Measurements from ENCODE around the gene NECAB3. TPM values are rescaled to one million over a fixed set of nuclear protein-coding genes. Genes with fewer than 3 reads are reported as not detected.

The NECAB3 gene
- total and polyA plus RNA-seq, 2 of the 13 experiments (the other 11 are each of a cell fraction or from before 2014, with no cell fraction given): 61.5 to 65.5 TPM

- TF ChIP-seq, protein P1, sequence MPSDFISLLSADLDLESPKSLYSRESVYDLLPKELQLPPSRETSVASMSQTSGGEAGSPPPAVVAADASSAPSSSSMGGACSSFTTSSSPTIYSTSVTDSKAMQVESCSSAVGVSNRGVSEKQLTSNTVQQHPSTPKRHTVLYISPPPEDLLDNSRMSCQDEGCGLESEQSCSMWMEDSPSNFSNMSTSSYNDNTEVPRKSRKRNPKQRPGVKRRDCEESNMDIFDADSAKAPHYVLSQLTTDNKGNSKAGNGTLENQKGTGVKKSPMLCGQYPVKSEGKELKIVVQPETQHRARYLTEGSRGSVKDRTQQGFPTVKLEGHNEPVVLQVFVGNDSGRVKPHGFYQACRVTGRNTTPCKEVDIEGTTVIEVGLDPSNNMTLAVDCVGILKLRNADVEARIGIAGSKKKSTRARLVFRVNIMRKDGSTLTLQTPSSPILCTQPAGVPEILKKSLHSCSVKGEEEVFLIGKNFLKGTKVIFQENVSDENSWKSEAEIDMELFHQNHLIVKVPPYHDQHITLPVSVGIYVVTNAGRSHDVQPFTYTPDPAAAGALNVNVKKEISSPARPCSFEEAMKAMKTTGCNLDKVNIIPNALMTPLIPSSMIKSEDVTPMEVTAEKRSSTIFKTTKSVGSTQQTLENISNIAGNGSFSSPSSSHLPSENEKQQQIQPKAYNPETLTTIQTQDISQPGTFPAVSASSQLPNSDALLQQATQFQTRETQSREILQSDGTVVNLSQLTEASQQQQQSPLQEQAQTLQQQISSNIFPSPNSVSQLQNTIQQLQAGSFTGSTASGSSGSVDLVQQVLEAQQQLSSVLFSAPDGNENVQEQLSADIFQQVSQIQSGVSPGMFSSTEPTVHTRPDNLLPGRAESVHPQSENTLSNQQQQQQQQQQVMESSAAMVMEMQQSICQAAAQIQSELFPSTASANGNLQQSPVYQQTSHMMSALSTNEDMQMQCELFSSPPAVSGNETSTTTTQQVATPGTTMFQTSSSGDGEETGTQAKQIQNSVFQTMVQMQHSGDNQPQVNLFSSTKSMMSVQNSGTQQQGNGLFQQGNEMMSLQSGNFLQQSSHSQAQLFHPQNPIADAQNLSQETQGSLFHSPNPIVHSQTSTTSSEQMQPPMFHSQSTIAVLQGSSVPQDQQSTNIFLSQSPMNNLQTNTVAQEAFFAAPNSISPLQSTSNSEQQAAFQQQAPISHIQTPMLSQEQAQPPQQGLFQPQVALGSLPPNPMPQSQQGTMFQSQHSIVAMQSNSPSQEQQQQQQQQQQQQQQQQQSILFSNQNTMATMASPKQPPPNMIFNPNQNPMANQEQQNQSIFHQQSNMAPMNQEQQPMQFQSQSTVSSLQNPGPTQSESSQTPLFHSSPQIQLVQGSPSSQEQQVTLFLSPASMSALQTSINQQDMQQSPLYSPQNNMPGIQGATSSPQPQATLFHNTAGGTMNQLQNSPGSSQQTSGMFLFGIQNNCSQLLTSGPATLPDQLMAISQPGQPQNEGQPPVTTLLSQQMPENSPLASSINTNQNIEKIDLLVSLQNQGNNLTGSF (CRISPR knock-in tag; IDR thresholded peaks at IDR 0.05): no peak
- TF ChIP-seq, protein P2, sequence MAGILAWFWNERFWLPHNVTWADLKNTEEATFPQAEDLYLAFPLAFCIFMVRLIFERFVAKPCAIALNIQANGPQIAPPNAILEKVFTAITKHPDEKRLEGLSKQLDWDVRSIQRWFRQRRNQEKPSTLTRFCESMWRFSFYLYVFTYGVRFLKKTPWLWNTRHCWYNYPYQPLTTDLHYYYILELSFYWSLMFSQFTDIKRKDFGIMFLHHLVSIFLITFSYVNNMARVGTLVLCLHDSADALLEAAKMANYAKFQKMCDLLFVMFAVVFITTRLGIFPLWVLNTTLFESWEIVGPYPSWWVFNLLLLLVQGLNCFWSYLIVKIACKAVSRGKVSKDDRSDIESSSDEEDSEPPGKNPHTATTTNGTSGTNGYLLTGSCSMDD (CRISPR knock-in tag; IDR thresholded peaks at IDR 0.05): no peak
- no peak for TF ChIP-seq MYC (CRISPR knock-in tag; IDR thresholded peaks at IDR 0.05; ENCODE audit: borderline replicate concordance)
- TF ChIP-seq, protein P3, sequence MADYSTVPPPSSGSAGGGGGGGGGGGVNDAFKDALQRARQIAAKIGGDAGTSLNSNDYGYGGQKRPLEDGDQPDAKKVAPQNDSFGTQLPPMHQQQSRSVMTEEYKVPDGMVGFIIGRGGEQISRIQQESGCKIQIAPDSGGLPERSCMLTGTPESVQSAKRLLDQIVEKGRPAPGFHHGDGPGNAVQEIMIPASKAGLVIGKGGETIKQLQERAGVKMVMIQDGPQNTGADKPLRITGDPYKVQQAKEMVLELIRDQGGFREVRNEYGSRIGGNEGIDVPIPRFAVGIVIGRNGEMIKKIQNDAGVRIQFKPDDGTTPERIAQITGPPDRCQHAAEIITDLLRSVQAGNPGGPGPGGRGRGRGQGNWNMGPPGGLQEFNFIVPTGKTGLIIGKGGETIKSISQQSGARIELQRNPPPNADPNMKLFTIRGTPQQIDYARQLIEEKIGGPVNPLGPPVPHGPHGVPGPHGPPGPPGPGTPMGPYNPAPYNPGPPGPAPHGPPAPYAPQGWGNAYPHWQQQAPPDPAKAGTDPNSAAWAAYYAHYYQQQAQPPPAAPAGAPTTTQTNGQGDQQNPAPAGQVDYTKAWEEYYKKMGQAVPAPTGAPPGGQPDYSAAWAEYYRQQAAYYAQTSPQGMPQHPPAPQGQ (CRISPR knock-in tag; IDR thresholded peaks at IDR 0.05; ENCODE audit: borderline replicate concordance): 0 out of 2 replicates have a peak, but pooled peaks have one; percentile 27
- 0 out of 2 replicates have a peak, but pooled peaks have one; percentile 16 for TF ChIP-seq YEATS2 (CRISPR knock-in tag; IDR thresholded peaks at IDR 0.05; ENCODE audit: borderline replicate concordance)
- TF ChIP-seq, protein P4, sequence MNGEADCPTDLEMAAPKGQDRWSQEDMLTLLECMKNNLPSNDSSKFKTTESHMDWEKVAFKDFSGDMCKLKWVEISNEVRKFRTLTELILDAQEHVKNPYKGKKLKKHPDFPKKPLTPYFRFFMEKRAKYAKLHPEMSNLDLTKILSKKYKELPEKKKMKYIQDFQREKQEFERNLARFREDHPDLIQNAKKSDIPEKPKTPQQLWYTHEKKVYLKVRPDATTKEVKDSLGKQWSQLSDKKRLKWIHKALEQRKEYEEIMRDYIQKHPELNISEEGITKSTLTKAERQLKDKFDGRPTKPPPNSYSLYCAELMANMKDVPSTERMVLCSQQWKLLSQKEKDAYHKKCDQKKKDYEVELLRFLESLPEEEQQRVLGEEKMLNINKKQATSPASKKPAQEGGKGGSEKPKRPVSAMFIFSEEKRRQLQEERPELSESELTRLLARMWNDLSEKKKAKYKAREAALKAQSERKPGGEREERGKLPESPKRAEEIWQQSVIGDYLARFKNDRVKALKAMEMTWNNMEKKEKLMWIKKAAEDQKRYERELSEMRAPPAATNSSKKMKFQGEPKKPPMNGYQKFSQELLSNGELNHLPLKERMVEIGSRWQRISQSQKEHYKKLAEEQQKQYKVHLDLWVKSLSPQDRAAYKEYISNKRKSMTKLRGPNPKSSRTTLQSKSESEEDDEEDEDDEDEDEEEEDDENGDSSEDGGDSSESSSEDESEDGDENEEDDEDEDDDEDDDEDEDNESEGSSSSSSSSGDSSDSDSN (CRISPR knock-in tag; IDR thresholded peaks at IDR 0.05): no peak; the same call in 1 of the 2 replicates
- TF ChIP-seq, protein P5, sequence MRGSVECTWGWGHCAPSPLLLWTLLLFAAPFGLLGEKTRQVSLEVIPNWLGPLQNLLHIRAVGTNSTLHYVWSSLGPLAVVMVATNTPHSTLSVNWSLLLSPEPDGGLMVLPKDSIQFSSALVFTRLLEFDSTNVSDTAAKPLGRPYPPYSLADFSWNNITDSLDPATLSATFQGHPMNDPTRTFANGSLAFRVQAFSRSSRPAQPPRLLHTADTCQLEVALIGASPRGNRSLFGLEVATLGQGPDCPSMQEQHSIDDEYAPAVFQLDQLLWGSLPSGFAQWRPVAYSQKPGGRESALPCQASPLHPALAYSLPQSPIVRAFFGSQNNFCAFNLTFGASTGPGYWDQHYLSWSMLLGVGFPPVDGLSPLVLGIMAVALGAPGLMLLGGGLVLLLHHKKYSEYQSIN (CRISPR knock-in tag; IDR thresholded peaks at IDR 0.05; ENCODE audit: borderline replicate concordance): no peak
- no peak for TF ChIP-seq ESRRA (CRISPR knock-in tag; IDR thresholded peaks at IDR 0.05; ENCODE audit: low read depth)
- no peak for TF ChIP-seq LCORL (IDR thresholded peaks at IDR 0.05)
- no peak; the same call in 1 of the 2 replicates for TF ChIP-seq LCORL (CRISPR knock-in tag; IDR thresholded peaks at IDR 0.05)
- no peak for TF ChIP-seq ZBTB7A (CRISPR knock-in tag; IDR thresholded peaks at IDR 0.05)
- TF ChIP-seq FOXK1 (CRISPR knock-in tag; IDR thresholded peaks at IDR 0.05; ENCODE audit: borderline replicate concordance, low read depth): 0 out of 2 replicates have a peak, but pooled peaks have one; percentile 46
- TF ChIP-seq YEATS4 (CRISPR knock-in tag; IDR thresholded peaks at IDR 0.05; ENCODE audit: borderline replicate concordance): no peak
- peak; percentile 86; the same call in 1 of the 2 replicates for TF ChIP-seq ARID2 (CRISPR knock-in tag; IDR thresholded peaks at IDR 0.05; ENCODE audit: borderline replicate concordance)
- TF ChIP-seq CBFB (CRISPR knock-in tag; IDR thresholded peaks at IDR 0.05): peak; percentile 29; the same call in 1 of the 2 replicates
Measured at GRCh38 chr20:33653218-33653899, 20.9 kb downstream of the NECAB3 start (continued).
